Thyroid gland (tissue), 4 donors: Measurements from ENCODE around the gene IZUMO3. TPM values are rescaled to one million over a fixed set of nuclear protein-coding genes. Genes with fewer than 3 reads are reported as not detected.
"Not testable (repeated sequence)": the region's sequence is repeated elsewhere in the genome, so short reads cannot be mapped to it uniquely, and the experiment has no call there.

ENCODE experiments used
- DNase-seq, 2 donors: peaks; one replicate each; pipeline ENCODE4 v3.0.0-alpha.2; 2019
- H3K27ac ChIP-seq, 3 donors: fragments of 200-600 bp; sonication (generic); 1 replicate in 2 of 3; 2 replicates in 1 of 3; pipeline ENCODE4 v1.5.1; 2016 to 2019; ENCODE audit warnings: mild to moderate bottlenecking in 1 of 3, moderate library complexity in 1 of 3
- H3K27me3 ChIP-seq: fragments of 200-600 bp; sonication (generic); one replicate; pipeline ENCODE4 v1.5.1; 2019
- H3K36me3 ChIP-seq, 2 donors: fragments of 200-600 bp; sonication (generic); one replicate each; pipeline ENCODE4 v1.5.1; 2016 to 2019
- H3K4me1 ChIP-seq, 2 donors: fragments of 200-600 bp; sonication (generic); one replicate each; pipeline ENCODE4 v1.5.1; 2017 to 2019
- H3K4me3 ChIP-seq, 3 donors: fragments of 200-600 bp; sonication (generic); replicated peaks in 1 of 3; 1 replicate in 2 of 3; 2 replicates in 1 of 3; pipeline ENCODE4 v1.5.1; 2016; ENCODE audit warnings: mild to moderate bottlenecking in 1 of 3
- H3K9me3 ChIP-seq: fragments of 200-600 bp; sonication (generic); one replicate; pipeline ENCODE4 v1.5.1; 2017
- CTCF ChIP-seq, 6 experiments: fragments of 200-600 bp in 3 of 6; fragments of 450-650 bp in 3 of 6; sonication (generic) in 3 of 6; IDR thresholded peaks; one replicate each; pipeline ENCODE4 v1.5.1; 2016 to 2019; ENCODE audit warnings: antibody characterized with exemption in 6 of 6, mild to moderate bottlenecking in 2 of 6, inconsistent platforms in 1 of 6, moderate library complexity in 1 of 6
- POLR2A ChIP-seq, 2 donors: fragments of 450-650 bp; IDR thresholded peaks; one replicate each; pipeline ENCODE4 v1.6.1; 2017; ENCODE audit warnings: antibody characterized with exemption in 2 of 2, mild to moderate bottlenecking in 2 of 2, moderate library complexity in 1 of 2
- WGBS, 2 donors: methylation state at CpG; one replicate each; pipeline ENCODE4 v1.1.5; 2017; 5-methylcytosine and 5-hydroxymethylcytosine counted together
- intact Hi-C: fragments of 100-400 bp; cut with DNase I; formaldehyde crosslinking; loops from one replicate; pipeline ENCODE4 v1.15.1; 2023
- total RNA-seq, 4 donors: library from RNA; depleted of rRNA; stranded (reverse); fragments of >200 nt; gene quantifications; one replicate each; pipeline ENCODE4 v1.2.3, GENCODE V29; 2016

The IZUMO3 gene
- total RNA-seq, 4 donors from 2014 or later = not detected

GRCh38 chr9:24582146-24583126, 36.7 kb upstream of the IZUMO3 start:
- intact Hi-C loops = no loop called here
- WGBS, 2 donors = 73% methylated on average over 6 of the region's 6 CpGs
- no peak overlapping the region for H3K4me3 ChIP-seq
- no peaks in the 10 kb centered on the region for H3K4me1 ChIP-seq
- no peak overlapping the region for H3K27ac ChIP-seq
- TF ChIP-seq CTCF (IDR thresholded peaks at IDR 0.05) = no peak
- TF ChIP-seq POLR2A (IDR thresholded peaks at IDR 0.05) = no peak
- no peaks in the 10 kb centered on the region for H3K36me3 ChIP-seq
- no peak for DNase-seq
- no peaks in the 10 kb centered on the region for H3K27me3 ChIP-seq
- H3K9me3 ChIP-seq = no peaks in the 10 kb centered on the region

- DNase-seq, H3K27me3 ChIP-seq, H3K9me3 ChIP-seq, H3K4me3 ChIP-seq, intact Hi-C loops, H3K27ac ChIP-seq, H3K4me1 ChIP-seq, H3K36me3 ChIP-seq: not testable (repeated sequence)
- 70 to 74% methylated on average over 20 to 21 of the region's 21 CpGs for WGBS, 2 donors
Observed at GRCh38 chr9:24580005-24580404, 34.3 kb upstream of the IZUMO3 start.

- H3K27me3 ChIP-seq = no peaks in the 10 kb centered on the region
- no peak overlapping the region for H3K4me3 ChIP-seq
- no peaks in the 10 kb centered on the region for H3K4me1 ChIP-seq
- DNase-seq = no peak
- H3K27ac ChIP-seq = no peak overlapping the region
- TF ChIP-seq POLR2A (IDR thresholded peaks at IDR 0.05) = no peak
- no peaks in the 10 kb centered on the region for H3K36me3 ChIP-seq
- intact Hi-C loops = no loop called here
- H3K9me3 ChIP-seq = no peaks in the 10 kb centered on the region
- 76 to 87% methylated on average over 2 of the region's 2 CpGs for WGBS, 2 donors
Observed at GRCh38 chr9:24572406-24572805, 26.7 kb upstream of the IZUMO3 start.

- Histone ChIP-seq H3K36me3 (no peaks in the 10 kb centered on the region), H3K9me3 (no peaks in the 10 kb centered on the region), H3K27ac (no peak overlapping the region), H3K4me3 (no peak overlapping the region), H3K27me3 (no peaks in the 10 kb centered on the region), H3K4me1 (no peaks in the 10 kb centered on the region)
- no peak for DNase-seq
- WGBS, 2 donors = 93% methylated on average over 3 of the region's 3 CpGs
- TF ChIP-seq POLR2A (IDR thresholded peaks at IDR 0.05) (no peak), CTCF (IDR thresholded peaks at IDR 0.05) (no peak)
- intact Hi-C loops = no loop called here
Observed at GRCh38 chr9:24561957-24562356, 16.3 kb upstream of the IZUMO3 start.

GRCh38 chr9:24553183-24553552, 7.5 kb upstream of the IZUMO3 start:
- TF ChIP-seq POLR2A (IDR thresholded peaks at IDR 0.05) = no peak
- TF ChIP-seq CTCF (IDR thresholded peaks at IDR 0.05) = no peak
- Histone ChIP-seq H3K4me3 (no peak overlapping the region), H3K36me3 (no peaks in the 10 kb centered on the region), H3K9me3 (no peaks in the 10 kb centered on the region), H3K27ac (no peak overlapping the region), H3K27me3 (no peaks in the 10 kb centered on the region), H3K4me1 (no peaks in the 10 kb centered on the region)
- no peak for DNase-seq
- WGBS, 2 donors = 83 to 88% methylated on average over 2 of the region's 2 CpGs
- intact Hi-C loops = no loop called here

GRCh38 chr9:24552526-24553182, 7.0 kb upstream of the IZUMO3 start:
- 70 to 73% methylated on average over 9 of the region's 9 CpGs for WGBS, 2 donors
- no peaks in the 10 kb centered on the region for H3K9me3 ChIP-seq
- TF ChIP-seq POLR2A (IDR thresholded peaks at IDR 0.05) = no peak
- no peak for TF ChIP-seq CTCF (IDR thresholded peaks at IDR 0.05)
- H3K27me3 ChIP-seq = no peaks in the 10 kb centered on the region
- H3K27ac ChIP-seq = no peak overlapping the region
- intact Hi-C loops = no loop called here
- no peaks in the 10 kb centered on the region for H3K36me3 ChIP-seq
- no peaks in the 10 kb centered on the region for H3K4me1 ChIP-seq
- DNase-seq = no peak
- no peak overlapping the region for H3K4me3 ChIP-seq
